RWPE1 (cell line): ENCODE measurements around the gene IFT88.

Experiments used
- CTCF ChIA-PET: fragments of 350-600 bp; sonication (Branson Sonifier 250); formaldehyde crosslinking; extraction: SDS; loops from one replicate; lab custom pipeline; 2021; lab: Yijun Ruan, JAX
- POLR2A ChIA-PET: fragments of 400-600 bp; formaldehyde crosslinking; extraction: SDS; loops from one replicate; lab custom pipeline; 2020; ENCODE audit warnings: antibody characterized with exemption; ENCODE audit not compliant: low non-redundant PET; lab: Yijun Ruan, JAX
- DNase-seq: peaks from one replicate; pipeline ENCODE4 v3.0.0; 2012; ENCODE audit warnings: low spot score
- H3K27ac ChIP-seq: fragments of 450-650 bp; 2 replicates; pipeline ENCODE4 v1.5.1; 2017
- TF ChIP-seq, protein P1 (sequence below): fragments of 450-650 bp; conservative IDR thresholded peaks from 2 replicates; pipeline ENCODE4 v1.5.1; 2017; ENCODE audit warnings: low read depth, mild to moderate bottlenecking

IFT88 gene

DNA sequence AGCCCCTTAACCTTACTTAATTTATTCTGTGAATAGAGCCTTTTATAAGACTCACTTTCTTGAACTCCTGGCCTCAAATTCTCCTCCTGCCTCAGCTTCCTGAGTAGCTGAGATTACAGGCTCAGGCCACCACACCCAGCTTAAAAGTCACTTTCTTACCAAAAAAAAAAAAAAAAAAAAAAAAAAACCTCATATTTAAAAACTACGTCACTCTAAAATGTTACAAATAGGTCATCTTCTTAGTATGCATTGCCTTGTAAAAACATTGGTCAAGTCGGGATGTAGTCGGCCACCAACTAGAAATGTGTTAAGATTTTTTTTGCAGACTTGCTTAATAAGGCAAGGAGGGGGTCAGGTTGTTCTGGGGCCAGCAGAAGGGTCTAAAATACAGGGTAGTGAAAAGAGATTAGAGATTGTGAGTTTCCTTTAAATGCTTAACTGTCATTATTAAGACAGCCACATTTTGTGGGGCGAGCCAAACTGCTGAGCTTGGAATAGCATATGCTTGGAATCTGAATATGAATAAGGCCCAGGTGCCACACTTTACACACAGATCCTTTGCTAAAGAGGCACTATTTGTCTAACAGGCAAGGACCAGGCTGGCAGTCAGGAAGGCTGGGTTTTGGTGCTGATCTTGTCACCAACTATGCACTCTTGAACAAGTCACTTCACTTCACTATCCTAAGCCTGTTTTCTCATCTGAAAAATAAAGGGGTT lies 120.1 kb downstream of the IFT88 start:
- TF ChIP-seq, protein P1, sequence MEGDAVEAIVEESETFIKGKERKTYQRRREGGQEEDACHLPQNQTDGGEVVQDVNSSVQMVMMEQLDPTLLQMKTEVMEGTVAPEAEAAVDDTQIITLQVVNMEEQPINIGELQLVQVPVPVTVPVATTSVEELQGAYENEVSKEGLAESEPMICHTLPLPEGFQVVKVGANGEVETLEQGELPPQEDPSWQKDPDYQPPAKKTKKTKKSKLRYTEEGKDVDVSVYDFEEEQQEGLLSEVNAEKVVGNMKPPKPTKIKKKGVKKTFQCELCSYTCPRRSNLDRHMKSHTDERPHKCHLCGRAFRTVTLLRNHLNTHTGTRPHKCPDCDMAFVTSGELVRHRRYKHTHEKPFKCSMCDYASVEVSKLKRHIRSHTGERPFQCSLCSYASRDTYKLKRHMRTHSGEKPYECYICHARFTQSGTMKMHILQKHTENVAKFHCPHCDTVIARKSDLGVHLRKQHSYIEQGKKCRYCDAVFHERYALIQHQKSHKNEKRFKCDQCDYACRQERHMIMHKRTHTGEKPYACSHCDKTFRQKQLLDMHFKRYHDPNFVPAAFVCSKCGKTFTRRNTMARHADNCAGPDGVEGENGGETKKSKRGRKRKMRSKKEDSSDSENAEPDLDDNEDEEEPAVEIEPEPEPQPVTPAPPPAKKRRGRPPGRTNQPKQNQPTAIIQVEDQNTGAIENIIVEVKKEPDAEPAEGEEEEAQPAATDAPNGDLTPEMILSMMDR: no peak
- H3K27ac ChIP-seq: no peak overlapping the region
- no peak for DNase-seq
- ChIA-PET POLR2A (no interaction called here), CTCF (interaction anchor here (0.8 kb wide), 1 partner anchor 12 kb away, joined by 3 read pairs; no protein-coding TSS in a partner anchor)

DNA sequence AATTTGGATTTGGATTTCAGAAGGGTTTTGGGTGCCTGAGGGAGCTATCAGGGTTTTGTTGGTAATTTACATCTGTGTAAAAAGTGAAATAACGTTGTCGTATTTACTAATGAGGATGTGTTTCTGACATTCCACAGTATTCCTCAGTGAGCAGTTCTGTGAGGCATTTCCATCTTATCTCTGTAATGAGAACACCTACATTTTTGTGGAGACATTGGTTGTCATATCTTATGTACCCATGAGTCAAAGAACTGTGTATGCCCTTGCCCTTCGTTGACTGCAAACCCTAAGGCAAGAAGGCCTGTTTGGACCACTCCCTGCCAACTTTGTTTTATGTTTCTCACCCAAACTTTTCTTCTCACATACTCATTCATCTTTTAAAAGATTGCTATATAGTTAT lies 122.3 kb downstream of the IFT88 start:
- no peak overlapping the region for H3K27ac ChIP-seq
- ChIA-PET CTCF (interaction anchor here (0.9 kb wide), 1 partner anchor 15 kb away, joined by 3 read pairs; the partner anchor contains the start of gene IL17D), POLR2A (no interaction called here)
- DNase-seq: no peak
- TF ChIP-seq, protein P1: no peak

DNA sequence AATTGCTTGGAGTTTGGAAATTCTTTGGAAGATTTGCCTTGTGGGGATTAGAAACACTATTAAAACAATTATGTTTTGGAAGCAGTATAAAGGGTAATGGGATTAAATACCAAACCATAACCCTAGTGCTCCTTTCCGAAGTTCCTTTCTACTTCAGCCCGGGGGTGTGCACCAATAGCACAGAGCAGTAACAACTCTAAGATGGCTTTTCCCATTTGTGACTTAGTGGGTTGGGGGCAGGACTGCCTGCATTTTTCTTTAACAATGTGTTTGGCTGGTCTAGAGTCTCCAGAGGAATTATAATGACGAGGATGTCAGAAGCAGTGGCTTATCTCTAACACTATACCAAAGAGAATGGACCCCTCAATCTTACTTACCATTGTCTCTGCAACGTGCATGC lies 124.7 kb downstream of the IFT88 start:
- POLR2A ChIA-PET: no interaction called here
- DNase-seq: no peak
- TF ChIP-seq, protein P1: no peak
- CTCF ChIA-PET: no interaction called here
- H3K27ac ChIP-seq: no peak overlapping the region

DNA sequence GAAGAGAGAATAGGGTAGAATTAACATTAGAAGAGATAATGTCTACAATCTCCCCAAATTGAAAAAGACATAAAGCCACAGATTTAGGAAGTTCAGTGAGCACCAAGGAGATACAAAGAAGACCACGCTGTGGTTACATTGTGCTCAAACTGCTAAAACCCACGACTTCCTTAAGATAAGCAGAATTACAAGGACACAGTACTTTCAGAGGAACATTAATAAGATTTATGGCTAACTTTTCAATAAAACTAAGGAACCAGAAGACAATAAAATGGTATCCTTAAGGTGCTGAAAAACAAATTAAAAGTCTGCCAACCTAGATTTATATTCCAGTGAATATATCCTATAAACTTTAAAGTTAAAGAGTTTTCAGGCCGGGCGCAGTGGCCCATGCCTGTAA lies 129.1 kb downstream of the IFT88 start:
- ChIA-PET POLR2A (no interaction called here), CTCF (no interaction called here)
- no peak for DNase-seq

GRCh38 chr13:20699715-20700114 lies 132.8 kb downstream of the IFT88 start:
- CTCF ChIA-PET: interaction anchor here (0.9 kb wide), 1 partner anchor 253 kb away, joined by 3 read pairs; no protein-coding TSS in a partner anchor
- POLR2A ChIA-PET: no interaction called here
- no peak for DNase-seq
- TF ChIP-seq, protein P1: no peak
- no peak overlapping the region for H3K27ac ChIP-seq

More for the DNA sequence above, 129.1 kb downstream of the IFT88 start:
- H3K27ac ChIP-seq: no peak overlapping the region
- TF ChIP-seq, protein P1: no peak

DNA sequence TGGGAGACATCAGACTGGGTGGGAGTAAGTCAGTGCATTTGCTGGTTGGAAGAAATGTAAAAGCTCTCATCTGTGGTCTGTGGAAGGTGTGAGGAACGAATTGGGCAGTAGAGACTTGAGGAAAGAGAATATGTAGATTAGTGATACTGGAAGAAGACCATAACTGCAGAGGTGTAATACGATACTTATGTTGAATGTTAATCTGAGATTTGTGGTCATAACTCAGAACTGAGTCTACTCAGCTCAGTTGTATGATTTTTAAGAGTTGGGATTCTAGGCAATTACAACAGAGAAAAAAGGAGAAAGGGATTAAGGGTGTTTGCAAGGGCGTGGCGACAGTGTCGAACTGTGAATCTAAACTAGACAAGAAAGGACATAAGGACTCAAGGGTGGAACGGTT lies 133.3 kb downstream of the IFT88 start:
- TF ChIP-seq, protein P1: no peak
- no peak overlapping the region for H3K27ac ChIP-seq
- CTCF ChIA-PET: interaction anchor here (0.9 kb wide), 1 partner anchor 254 kb away, joined by 3 read pairs; no protein-coding TSS in a partner anchor
- no peak for DNase-seq
- POLR2A ChIA-PET: no interaction called here
